NCI-H2196 treated with DMSO at 0.1 percent for 48 hours (cell line): ENCODE data around the gene EMC6.

ENCODE experiments used
- DNase-seq: peaks from one replicate; lab custom pipeline; 2025; ENCODE audit not compliant: unreplicated experiment; lab: John Stamatoyannopoulos, UW

EMC6 gene

GRCh38 chr17:3668279-3669084 lies at the start of gene EMC6, which contains the start of gene TAX1BP3:
Gene EMC6 (plus strand): TSS chr17:3668812. CDS start chr17:3669147, 335 bp downstream.
Gene TAX1BP3 (minus strand): TSS chr17:3668578. CDS start chr17:3668526, 52 bp downstream.
- DNase-seq = peak; percentile 66

- no peak for DNase-seq
Measured at GRCh38 chr17:3621146-3621720, 47.4 kb upstream of the EMC6 start.

GRCh38 chr17:3622977-3623594 lies 45.5 kb upstream of the EMC6 start:
- DNase-seq = no peak

GRCh38 chr17:3626831-3627768 lies 41.5 kb upstream of the EMC6 start:
- no peak for DNase-seq

GRCh38 chr17:3627769-3628167 lies 40.8 kb upstream of the EMC6 start:
- no peak for DNase-seq

- DNase-seq = no peak
Measured at GRCh38 chr17:3630781-3631180, 37.8 kb upstream of the EMC6 start.

DNA sequence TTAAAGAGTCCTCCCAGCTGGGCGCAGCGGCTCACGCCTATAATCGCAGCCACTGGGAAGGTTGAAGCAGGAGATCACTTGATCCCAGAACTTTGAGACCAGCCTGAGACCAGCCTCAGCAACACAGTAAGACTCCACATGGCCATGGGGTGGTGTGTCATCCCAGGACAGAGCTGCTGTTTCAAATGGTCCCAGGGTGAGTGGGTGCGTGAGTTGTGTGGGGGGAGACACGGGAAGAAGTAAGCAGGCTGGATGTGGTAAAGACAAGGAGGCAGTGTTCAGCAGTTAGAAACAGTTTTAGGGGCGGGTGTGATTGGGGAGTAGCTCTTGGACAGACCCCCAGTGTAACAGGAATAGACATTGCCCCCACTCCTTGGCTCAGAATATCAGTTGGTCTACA lies 36.3 kb upstream of the EMC6 start:
- DNase-seq = no peak

GRCh38 chr17:3635474-3636153 lies 33.0 kb upstream of the EMC6 start:
- DNase-seq = no peak

DNA sequence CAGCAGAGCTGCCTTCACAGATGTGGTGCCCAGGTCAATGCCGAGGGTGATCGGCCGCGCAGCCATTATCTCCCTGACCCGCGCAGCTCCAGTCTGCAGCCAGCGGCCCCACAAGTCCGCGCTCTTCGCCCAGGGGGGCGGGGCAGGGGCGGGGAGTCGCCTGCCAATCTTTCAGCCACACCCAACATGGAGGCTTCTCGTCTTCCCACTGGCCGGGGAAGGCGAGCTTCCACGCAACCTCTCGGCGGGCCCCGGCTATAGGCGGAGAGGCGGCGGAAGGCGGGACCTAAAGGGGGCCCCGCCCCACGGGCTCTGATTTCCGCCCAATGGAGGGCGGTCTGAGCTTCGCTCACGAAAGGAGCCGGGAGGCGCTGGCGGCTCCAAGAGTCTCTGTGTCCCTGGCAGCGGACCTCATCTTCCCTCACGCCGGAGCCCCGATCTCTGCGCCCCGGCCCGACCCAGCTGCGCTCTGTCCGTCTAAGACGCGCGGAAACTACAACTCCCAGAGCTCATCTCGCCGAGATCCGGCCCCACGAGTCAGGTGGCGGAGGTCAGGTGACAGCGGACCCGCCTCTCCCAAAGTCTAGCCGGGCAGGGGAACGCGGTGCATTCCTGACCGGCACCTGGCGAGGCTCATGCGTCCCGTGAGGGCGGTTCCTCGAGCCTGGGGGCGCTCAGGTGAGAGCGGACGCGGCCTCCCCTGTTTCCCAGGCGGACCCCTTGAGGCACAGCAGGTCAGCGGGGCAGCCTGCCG lies 32.3 kb upstream of the EMC6 start, which contains the start of the genes CTNS and SHPK:
CTNS (plus strand) TSS at position 607 of the 754 bp plus-strand sequence. CDS start 3,447 bp downstream, outside the sequence.
SHPK (minus strand) TSS at position 97 of the 754 bp plus-strand sequence; CDS start at position 66, 31 bp downstream.
- DNase-seq = peak; percentile 70

DNA sequence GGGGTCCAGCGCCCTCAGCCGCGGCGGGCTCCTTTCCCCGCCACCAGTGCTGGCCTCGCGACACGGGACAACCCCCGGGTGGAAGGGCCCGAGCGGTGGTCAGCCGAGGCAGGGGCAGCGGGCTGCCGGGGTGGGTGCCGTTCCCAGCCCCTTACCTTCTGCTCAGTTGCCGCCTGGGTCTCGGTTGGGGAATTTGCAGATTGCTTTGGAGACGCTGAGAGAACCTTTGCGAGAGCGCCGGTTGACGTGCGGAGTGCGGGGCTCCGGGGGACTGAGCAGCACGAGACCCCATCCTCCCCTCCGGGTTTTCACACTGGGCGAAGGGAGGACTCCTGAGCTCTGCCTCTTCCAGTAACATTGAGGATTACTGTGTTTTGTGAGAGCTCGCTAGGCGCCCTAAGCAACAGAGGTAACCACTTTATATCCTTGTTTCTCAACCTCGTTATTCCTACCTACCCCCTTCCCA lies 31.7 kb upstream of the EMC6 start:
- no peak for DNase-seq

GRCh38 chr17:3639981-3640596 lies 28.5 kb upstream of the EMC6 start:
- peak; percentile 1 for DNase-seq

DNA sequence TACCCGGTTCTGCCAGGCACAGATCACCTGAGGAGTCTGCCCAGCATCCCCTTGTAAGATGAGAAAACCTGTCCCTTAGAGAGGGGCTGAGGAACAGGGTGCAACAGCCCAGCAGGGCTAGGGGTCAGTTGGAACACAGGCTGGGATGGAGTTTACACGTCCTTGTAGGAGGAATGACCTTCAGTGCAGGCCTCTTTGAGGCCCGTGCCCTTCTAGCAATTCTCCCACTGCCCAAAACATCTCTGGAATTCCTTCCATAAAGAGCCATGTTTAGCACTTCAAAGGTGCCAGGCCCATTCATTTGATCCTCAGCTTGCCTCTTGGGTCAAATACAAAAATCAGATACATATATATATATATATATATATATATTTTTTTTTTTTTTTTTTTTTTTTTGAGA lies 27.6 kb upstream of the EMC6 start:
- no peak for DNase-seq

- DNase-seq = no peak
Measured at GRCh38 chr17:3641717-3642486, 26.7 kb upstream of the EMC6 start.

- no peak for DNase-seq
Measured at GRCh38 chr17:3643889-3644349, 24.7 kb upstream of the EMC6 start.

DNA sequence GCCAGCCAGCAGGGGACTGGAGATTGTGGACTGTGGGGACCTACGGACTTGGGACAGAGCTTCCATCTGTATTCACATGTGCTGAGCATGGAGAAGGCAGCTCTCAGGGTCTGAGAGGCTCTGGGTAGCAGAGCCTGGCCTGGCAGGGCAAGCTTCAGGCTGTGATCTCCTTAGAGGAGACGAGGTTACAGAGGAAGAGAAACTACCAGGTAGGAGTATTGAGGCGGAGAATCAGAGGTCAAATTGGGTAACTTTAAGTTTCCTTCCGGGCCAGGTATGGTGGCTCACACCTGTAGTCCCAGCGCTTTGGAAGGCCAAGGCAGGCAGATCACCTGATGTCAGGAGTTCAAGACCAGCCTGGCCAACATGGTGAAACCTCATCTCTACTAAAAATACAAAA lies 23.3 kb upstream of the EMC6 start:
- no peak for DNase-seq

DNA sequence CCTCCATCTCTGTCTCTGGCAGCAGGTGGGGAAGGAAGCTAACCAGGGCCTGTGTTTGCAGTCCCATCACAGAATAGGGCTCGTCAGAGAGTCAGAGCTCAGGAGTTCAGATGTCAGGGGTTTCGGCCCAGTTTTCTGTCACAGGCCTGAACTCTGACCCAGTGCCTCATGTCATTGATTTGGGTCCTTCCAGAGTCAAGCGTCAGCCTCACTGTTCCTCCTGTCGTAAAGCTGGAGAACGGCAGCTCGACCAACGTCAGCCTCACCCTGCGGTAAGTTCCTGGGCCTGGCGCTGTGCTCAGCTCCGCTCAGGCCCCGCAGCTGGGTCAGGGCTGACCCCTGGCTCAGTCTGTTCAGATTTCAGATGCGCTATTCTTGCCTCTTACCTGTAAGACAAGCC lies 21.4 kb upstream of the EMC6 start:
- no peak for DNase-seq

DNA sequence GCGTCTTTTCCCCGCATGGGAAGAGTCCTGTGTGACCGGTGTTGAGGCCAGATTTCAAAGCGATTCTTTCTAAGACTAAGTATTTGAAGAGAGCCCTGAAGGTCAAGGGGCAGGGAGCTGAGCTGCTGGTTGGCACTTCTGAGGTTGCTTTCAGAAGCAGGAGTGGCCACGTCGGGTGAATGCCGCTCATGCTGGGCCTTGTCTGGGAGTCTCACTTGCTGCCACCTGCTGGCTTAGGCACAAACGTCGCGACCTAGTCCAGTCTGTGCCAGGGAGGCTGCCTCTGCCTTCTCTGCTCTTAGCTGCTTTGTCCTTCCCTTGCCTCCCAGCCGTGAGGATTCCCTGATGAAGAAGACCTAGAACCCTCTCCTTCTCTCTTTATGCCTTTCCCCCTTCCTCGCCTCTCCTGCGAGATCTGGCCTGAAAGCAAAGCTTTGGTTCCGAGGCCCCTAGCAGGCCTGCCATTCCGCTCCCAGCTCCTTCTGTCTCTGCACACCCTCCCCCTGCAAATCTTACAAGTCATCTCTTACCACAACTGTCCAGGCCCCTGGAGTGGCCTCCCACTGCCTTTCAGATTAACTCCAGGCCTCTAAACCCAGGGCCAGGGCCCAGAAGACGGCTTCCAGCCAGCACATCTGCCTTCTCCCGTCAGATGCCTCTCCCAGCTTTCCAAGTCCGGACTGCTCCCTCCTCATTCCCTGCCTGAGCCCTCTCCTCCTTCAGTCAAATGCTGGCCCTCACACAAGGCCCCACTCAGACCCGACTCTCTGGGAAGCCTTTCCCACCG lies 20.6 kb upstream of the EMC6 start:
- DNase-seq = no peak
